Activated CD4-positive, CD25-positive, alpha-beta regulatory T cell treated with anti-CD3 and anti-CD28 coated beads, Interleukin-2, amount 50 U/mL, for 24 hours (primary cell): ENCODE measurements around the gene PLK5.
"Not testable (repeated sequence)": the region's sequence is repeated elsewhere in the genome, so short reads cannot be mapped to it uniquely, and the experiment has no call there.

Source experiments
- ATAC-seq, 2 donors: fragments of 150-1000 bp; cut with Tn5 transposase; one replicate each; pipeline ENCODE4 v1.10.0; 2021; ENCODE audit warnings: mild to moderate bottlenecking in 1 of 2, moderate library complexity in 1 of 2

The PLK5 gene

DNA sequence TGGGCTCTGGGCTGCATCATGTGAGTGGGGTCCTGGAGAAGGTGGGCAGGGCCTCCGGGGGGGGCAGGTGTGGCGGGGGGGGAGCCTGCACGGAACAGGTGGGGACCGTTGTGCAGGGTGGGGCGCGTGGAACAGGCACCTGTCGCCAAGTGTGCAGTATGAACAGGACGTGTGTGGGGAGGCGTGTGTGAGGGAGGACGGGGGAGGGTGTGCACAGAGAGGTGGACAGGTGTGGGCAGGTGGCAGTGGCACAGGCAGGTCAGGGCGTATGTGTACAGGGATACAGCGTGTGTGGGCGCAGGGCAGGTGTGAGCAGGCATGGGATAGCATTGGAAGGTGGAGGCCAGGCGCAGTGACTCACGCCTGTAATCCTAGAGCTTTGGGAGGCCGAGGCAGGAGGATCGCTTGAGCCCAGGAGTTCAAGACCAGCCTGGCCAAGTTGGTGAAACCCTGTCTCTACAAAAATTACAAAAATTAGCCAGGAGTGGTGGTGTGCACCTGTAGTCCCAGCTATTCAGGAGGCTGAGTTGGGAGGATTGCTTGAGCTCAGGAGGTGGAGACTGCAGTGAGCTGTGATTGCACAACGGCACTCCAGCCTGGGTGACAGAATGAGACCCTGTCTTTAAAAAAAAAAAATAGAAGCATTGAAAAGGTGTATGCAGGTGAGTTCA, 3.2 kb downstream of the PLK5 start:
- no peak for ATAC-seq

DNA sequence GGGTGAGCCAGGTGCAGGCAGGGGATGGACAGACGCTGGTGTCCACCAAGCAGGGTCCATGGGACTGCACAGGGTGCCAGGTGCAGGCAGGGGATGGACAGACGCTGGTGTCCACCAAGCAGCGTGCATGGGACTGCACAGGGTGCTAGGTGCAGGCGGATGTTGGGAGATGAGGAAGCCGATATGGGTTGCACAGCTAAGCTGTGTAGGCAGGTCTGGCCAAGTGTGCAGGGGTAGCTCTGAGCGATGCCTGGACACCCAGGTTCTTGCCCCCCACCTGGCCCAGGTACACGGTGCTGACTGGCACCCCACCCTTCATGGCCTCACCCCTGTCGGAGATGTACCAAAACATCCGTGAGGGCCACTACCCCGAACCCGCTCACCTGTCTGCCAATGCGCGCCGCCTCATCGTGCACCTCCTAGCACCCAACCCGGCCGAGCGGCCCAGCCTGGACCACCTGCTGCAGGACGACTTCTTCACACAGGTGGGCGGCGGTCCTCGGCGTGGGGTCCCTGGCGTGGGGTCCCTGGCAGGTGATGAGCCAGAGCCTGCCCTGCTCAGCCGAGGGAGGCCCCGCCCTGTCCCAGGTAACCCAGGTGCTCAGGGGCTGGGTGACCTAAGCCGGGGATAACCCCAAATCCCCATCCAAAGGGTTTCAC, 3.9 kb downstream of the PLK5 start:
- no peak for ATAC-seq

GRCh38 chr19:1528596-1529429, 4.9 kb downstream of the PLK5 start:
- ATAC-seq = no peak

DNA sequence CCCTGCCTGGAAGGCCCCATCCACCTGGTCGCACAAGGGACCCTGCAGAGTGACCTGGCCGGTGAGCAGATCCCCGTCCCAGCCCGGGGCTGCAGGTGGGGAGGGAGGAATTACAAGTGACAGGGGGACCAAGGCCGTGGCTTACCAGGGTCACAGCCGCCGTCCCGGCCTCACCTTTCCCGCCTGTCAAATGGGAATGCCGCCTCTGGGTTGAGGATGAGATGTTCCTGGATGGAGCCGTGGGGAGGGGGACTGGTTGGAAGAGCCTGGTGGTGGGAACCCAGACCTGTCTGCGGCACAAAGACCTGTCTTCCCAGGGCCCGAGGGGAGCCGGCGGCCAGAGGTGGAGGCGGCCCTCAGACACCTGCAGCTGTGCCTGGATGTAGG, 5.5 kb downstream of the PLK5 start:
- no peak for ATAC-seq

DNA sequence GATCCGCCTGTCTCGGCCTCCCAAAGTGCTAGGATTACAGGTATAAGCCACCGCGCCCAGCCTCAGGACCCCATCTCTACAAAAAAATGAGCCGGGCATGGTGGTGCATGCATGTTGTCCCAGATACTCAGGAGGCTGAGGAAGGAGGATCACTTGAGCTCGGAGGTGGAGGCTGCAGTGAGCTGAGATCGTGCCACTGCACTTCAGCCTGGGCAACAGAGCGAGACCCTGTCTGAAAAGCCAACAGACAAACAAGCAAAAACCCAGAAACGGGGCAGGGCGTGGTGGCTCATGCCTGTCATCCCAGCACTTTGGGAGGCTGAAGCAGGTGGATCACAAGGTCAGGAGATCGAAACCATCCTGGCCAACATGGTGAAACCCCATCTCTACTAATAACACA, 7.0 kb downstream of the PLK5 start:
- not testable (repeated sequence) for ATAC-seq

DNA sequence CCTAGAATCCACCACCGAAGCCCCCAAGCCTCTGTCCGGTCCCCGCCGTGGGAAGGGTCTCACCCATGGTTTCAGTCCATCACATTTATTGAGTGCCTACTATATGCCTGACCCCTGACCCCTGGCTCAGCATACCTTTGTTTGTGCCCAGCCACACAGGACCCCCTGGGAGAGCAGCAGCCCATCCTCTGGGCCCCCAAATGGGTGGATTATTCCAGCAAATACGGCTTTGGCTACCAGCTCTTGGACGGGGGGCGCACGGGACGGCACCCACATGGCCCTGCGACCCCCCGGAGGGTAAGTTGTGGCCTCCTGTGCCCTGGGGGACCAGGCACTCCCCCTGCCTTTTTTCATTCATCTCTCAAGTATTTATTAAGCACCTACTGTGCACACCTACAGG, 7.7 kb downstream of the PLK5 start:
- no peak for ATAC-seq

DNA sequence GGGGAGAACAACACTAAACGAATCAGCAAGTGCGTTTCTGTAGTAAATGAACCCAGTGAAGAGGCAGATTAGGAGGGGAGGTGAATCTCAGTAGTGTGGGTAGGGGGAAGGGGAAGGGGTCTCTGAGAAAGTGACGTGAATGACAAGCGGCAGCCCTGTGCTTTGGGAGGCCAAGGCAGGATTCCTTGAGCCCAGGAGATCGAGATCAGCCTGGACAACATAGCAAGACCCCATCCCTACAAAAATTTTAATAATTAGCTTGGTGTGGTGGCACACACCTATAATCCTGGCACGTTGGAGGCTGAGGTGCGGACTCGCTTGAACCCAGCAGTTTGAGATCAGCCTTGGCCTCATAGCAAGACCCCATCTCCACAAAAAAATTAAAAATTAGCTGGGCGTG, 8.1 kb downstream of the PLK5 start:
- ATAC-seq = no peak

- no peak for ATAC-seq
Observed at GRCh38 chr19:1533510-1534150, 9.8 kb downstream of the PLK5 start.

DNA sequence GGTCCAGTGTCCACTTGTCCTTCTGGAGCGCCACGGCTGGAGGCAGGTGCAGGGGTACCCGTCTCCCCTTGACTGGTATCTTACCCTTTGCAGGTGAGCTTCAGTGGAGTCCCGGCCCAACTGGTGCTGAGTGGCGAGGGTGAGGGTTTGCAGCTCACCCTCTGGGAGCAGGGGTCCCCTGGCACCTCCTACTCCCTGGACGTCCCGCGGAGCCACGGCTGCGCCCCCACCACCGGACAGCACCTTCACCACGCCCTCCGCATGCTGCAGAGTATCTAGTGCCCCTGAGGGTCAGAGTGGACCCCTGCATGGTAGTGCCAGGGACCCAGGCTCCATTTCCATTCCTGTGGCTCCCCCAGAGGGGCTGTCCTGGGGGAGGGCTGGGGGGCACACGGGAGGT, 11.1 kb downstream of the PLK5 start:
- no peak for ATAC-seq

DNA sequence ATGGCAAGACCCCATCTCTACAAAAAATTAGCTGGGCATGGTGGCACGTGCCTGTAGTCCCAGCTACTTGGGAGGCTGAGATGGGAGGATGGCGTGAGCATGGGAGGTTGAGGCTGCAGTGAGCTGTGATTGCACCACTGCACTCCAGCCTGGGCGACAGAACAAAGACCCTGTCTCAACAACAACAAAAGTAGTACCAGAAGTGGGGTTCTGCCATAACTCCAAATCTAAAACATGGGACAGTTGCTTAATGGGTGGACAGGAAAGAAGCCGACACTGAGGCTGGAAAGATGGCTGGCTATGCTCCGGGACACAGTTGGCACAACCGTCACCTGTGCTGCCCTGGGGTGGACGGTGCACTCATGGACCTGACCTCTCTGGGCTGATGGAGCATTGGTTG, 11.8 kb downstream of the PLK5 start:
- not testable (repeated sequence) for ATAC-seq

DNA sequence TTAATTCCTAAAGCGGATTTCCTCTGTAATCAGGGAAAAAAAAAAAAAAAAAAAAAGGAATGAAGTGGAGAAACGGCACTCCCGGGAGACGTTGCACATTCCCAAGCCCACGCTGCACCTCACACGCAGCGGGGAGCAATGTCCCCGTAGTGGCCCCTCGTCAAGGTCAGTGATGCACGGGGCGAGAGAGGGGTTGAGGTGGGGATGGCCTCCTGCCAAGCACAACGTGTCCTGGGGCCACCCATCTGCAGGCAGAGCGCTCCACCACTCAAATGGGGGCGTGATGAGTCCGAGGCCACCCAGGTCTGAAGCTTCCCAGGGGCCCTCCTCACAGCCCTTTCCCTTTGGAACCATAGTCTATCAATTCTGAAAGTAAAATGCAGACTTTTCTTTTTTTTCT, 15.1 kb downstream of the PLK5 start:
- no peak for ATAC-seq

GRCh38 chr19:1539749-1540148, 15.9 kb downstream of the PLK5 start:
- ATAC-seq = not testable (repeated sequence)

GRCh38 chr19:1540365-1540925, 16.6 kb downstream of the PLK5 start:
- no peak for ATAC-seq

DNA sequence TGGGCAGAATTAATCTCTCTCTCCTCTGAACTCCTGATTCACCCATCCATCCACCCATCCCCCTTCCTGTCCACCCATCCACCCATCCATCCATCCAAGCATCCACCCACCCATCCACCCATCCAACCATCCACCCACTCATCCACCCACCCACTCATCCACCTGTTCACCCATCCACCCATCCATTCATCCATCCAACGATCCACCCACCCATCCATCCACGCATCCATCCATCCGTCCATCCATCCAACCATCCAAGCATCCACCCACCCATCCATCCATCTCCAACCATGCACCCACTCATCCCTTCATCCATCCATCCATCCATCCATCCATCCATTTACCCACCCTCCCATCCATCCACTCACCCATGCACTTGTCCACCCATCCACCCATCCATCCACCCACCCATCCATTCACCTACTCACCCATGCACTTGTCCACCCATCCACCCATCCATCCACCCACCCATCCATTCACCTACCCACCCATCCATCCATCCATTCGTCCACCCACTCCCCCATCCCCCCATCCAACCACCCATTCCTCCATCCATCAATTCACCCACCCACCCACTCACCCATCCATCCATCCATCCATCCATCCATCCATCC, 25.6 kb downstream of the PLK5 start:
- no peak for ATAC-seq

- no peak for ATAC-seq
Observed at GRCh38 chr19:1551068-1552040, 27.5 kb downstream of the PLK5 start.

DNA sequence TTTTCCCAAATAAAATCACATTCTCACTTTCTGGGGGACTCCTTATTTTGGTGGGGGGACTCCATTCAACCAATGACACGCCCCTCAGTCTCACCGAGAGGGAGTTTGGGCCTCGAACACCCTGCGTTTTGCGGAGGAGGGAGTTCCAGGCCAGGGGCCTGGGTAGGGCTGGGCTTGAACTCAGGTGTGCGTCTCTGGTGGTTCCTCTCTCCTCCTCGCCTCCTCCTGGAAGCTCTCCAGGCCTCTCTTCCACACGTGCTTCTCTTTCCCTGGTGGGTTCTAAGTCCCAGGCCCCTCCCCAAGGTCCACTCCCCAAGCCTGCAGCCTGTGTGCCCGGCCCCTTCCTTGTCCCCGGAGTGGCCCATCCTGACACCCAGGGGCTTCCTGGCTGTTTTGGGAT, 29.5 kb downstream of the PLK5 start:
- no peak for ATAC-seq

- no peak for ATAC-seq
Observed at GRCh38 chr19:1554968-1555367, 31.1 kb downstream of the PLK5 start.

GRCh38 chr19:1555487-1556389, 31.9 kb downstream of the PLK5 start:
- ATAC-seq = no peak

DNA sequence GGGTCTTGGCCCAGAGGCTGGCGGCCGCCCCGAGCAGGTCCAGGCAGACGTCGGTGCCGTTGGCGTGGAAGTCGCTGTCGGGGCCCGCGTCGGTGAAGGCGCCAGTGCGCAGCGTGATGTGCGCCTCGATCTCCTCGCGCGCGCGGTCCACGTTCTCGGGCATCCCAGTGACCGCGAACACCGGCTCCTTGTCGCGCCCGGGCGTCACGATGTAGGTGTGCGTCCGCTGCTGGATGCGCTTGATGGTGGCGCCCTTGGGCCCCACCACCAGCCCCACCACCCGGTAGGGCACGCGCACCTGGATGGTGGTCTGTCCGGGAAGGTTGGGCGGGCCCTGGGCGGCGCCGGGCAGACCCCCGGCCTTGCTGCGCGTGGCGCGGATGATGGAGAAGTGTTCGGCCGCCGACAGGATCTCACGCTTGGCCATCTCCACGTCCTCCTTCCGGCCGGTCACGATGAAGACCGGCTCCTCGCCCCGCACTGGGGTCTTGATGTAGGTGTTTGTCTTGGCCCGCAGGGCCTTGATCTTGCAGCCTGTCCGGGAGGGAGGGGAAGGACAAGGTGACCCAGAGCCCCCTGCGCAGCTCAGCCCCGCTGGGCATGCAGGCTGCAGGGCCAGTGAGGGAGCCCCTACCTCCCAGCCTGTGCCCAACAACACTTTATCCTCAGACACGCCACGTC, 32.7 kb downstream of the PLK5 start:
- ATAC-seq = no peak

DNA sequence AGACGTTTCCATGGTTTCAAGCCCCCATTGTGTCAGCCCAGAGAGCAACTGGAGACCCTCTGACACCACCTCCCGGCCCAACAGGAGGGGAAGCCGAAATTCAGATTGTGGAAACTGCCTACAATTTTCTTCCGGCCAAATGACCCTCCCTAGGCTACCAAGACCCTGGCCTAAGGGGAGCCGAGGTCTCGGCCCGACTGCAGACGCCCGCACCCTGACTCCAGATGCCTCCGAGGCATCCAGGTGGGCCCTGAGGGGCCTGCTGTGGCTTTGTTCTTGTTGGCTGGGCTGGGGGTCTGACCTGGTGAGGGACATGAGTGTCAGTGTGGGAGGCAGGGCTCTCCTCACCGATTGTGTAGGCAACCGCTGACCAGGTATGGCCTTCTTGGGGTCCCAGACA, 34.7 kb downstream of the PLK5 start:
- no peak for ATAC-seq
